A673 (cell line): ENCODE measurements around the gene CDK2. TPM values are rescaled to one million over a fixed set of nuclear protein-coding genes. Genes with fewer than 3 reads are reported as not detected.

Source experiments
- BruUV-seq: library from RNA; stranded (reverse); fragments of 400-500 nt; replicated peaks from 2 replicates; lab custom pipeline; 2021; lab: Mats Ljungman, UMichigan
- CTCF ChIA-PET: fragments of 300-600 bp; sonication (Branson Sonifier 250); formaldehyde crosslinking; loops from one replicate; lab custom pipeline; 2022; ENCODE audit warnings: antibody characterized with exemption; lab: Charles Lee
- POLR2A ChIA-PET: fragments of 300-600 bp; sonication (Branson Sonifier 250); formaldehyde crosslinking; loops from one replicate; lab custom pipeline; 2022; ENCODE audit warnings: antibody characterized with exemption; ENCODE audit not compliant: low non-redundant PET; lab: Charles Lee
- DNase-seq: peaks from one replicate; pipeline ENCODE4 v3.0.0-alpha.2; 2015; ENCODE audit warnings: low spot score
- H3K27ac ChIP-seq: fragments of 200-600 bp; sonication (generic); 2 replicates; pipeline ENCODE4 v1.5.1; 2016; ENCODE audit warnings: mixed run types, low read depth, mild to moderate bottlenecking, mixed read lengths, antibody characterized with exemption, low read length; ENCODE audit not compliant: poor library complexity, severe bottlenecking
- H3K27me3 ChIP-seq: fragments of 200-600 bp; sonication (generic); replicated peaks from 2 replicates; pipeline ENCODE4 v1.6.1; 2017; ENCODE audit warnings: mixed run types, low read depth, mild to moderate bottlenecking, mixed read lengths, antibody characterized with exemption, low read length; ENCODE audit not compliant: insufficient read depth, poor library complexity
- H3K36me3 ChIP-seq: fragments of 200-600 bp; sonication (generic); 2 replicates; pipeline ENCODE4 v1.6.1; 2016; ENCODE audit warnings: mixed run types, mild to moderate bottlenecking, mixed read lengths, antibody characterized with exemption, low read length; ENCODE audit not compliant: insufficient read depth, poor library complexity, severe bottlenecking
- H3K4me1 ChIP-seq: fragments of 200-600 bp; sonication (generic); 2 replicates; pipeline ENCODE4 v1.6.1; 2017; ENCODE audit warnings: mixed run types, mild to moderate bottlenecking, mixed read lengths, antibody characterized with exemption, low read length; ENCODE audit not compliant: insufficient read depth, poor library complexity, severe bottlenecking
- H3K4me3 ChIP-seq: fragments of 200-600 bp; sonication (generic); 2 replicates; pipeline ENCODE4 v1.5.1; 2016; ENCODE audit warnings: low read depth, mixed run types, mild to moderate bottlenecking, mixed read lengths, low read length; ENCODE audit not compliant: poor library complexity, severe bottlenecking
- H3K9me3 ChIP-seq: fragments of 200-600 bp; sonication (generic); 2 replicates; pipeline ENCODE4 v1.6.1; 2016; ENCODE audit warnings: mixed run types, low read depth, mild to moderate bottlenecking, mixed read lengths, antibody characterized with exemption, low read length; ENCODE audit not compliant: poor library complexity, severe bottlenecking
- CTCF ChIP-seq: fragments of 300-800, 200-600 bp; sonication (generic); conservative IDR thresholded peaks from 2 replicates; pipeline ENCODE4 v1.5.1; 2017; ENCODE audit warnings: low read depth, mild to moderate bottlenecking, antibody characterized with exemption, low read length, moderate library complexity, mixed read lengths
- EZH2 ChIP-seq: fragments of 200-600 bp; sonication (generic); IDR thresholded peaks from 2 replicates; pipeline ENCODE4 v1.6.1; 2017; ENCODE audit warnings: borderline replicate concordance, low read depth, mild to moderate bottlenecking, mixed read lengths, antibody characterized with exemption, low read length; ENCODE audit not compliant: poor library complexity, severe bottlenecking
- intact Hi-C: fragments of 100-400 bp; cut with micrococcal nuclease; formaldehyde crosslinking; loops from one replicate; pipeline ENCODE4 v1.10.0; 2022; ENCODE audit not compliant: unreplicated experiment
- total RNA-seq: library from RNA; stranded (reverse); gene quantifications from 2 replicates; pipeline ENCODE4 v1.2.3, GENCODE V29; 2021

CDK2 gene
- total RNA-seq, 1 experiment from 2014 or later: 103 TPM

- peaks cover 61% of the 10 kb centered on the region for H3K36me3 ChIP-seq
- no peaks in the 10 kb centered on the region for H3K27me3 ChIP-seq
These were observed 24.5 kb downstream of the CDK2 start for GRCh38 chr12:55991110-55991509.

GRCh38 chr12:55993230-55993853 lies 26.7 kb downstream of the CDK2 start:
- H3K9me3 ChIP-seq: no peaks in the 10 kb centered on the region
- TSS peak; percentile 25 for BruUV-seq
- H3K4me1 ChIP-seq: peaks cover 3% of the 10 kb centered on the region
- H3K27ac ChIP-seq: no peak overlapping the region
- intact Hi-C loops: no loop called here
- ChIA-PET POLR2A (no interaction called here), CTCF (no interaction called here)
- no peaks in the 10 kb centered on the region for H3K27me3 ChIP-seq
- no peak overlapping the region for H3K4me3 ChIP-seq
- H3K36me3 ChIP-seq: peaks cover 58% of the 10 kb centered on the region
- no peak for DNase-seq
- TF ChIP-seq CTCF (no peak), EZH2 (no peak)

More at GRCh38 chr12:55991110-55991509, 24.5 kb downstream of the CDK2 start:
- no peak overlapping the region for H3K27ac ChIP-seq
- ChIA-PET POLR2A (interaction anchor here (0.6 kb wide), 1 partner anchor 70 kb away, joined by 3 read pairs; no protein-coding TSS in a partner anchor), CTCF (no interaction called here)
- DNase-seq: no peak
- no peaks in the 10 kb centered on the region for H3K4me1 ChIP-seq
- H3K9me3 ChIP-seq: no peaks in the 10 kb centered on the region
- no peak overlapping the region for H3K4me3 ChIP-seq
- no peak for TF ChIP-seq CTCF
- no TSS peak for BruUV-seq
- intact Hi-C loops: no loop called here

GRCh38 chr12:55995366-55995765 lies 28.7 kb downstream of the CDK2 start:
- no peak overlapping the region for H3K27ac ChIP-seq
- no TSS peak for BruUV-seq
- no peaks in the 10 kb centered on the region for H3K27me3 ChIP-seq
- H3K4me1 ChIP-seq: peaks cover 3% of the 10 kb centered on the region
- DNase-seq: no peak
- peaks cover 46% of the 10 kb centered on the region for H3K36me3 ChIP-seq
- ChIA-PET CTCF (interaction anchor here (0.6 to 1.4 kb wide), 7 partner anchors 14 to 163 kb away, joined by 3 to 11 read pairs (median 5); partner anchors contain the start of genes MYL6, PA2G4, RAB5B and ZC3H10), POLR2A (no interaction called here)
- TF ChIP-seq CTCF: no peak
- no peak for TF ChIP-seq EZH2
- no peaks in the 10 kb centered on the region for H3K9me3 ChIP-seq
- no peak overlapping the region for H3K4me3 ChIP-seq
- intact Hi-C loops: loop anchor here (5.0 kb wide), 1 partner anchor 47 kb away; the partner anchor contains the start of gene RPS26
